NCI-H1417 (cell line): ENCODE measurements around the gene MYRIP.
A peak's percentile ranks its signal among the peaks of the same experiment; 100 is the strongest.
"Not testable (repeated sequence)": the region's sequence is repeated elsewhere in the genome, so short reads cannot be mapped to it uniquely, and the experiment has no call there.

Experiments used
- DNase-seq, 3 experiments: peaks; one replicate each; lab custom pipeline; 2025; lab: John Stamatoyannopoulos, UW

Gene MYRIP

GRCh38 chr3:39809181-39809994, at the start of gene MYRIP:
MYRIP (plus strand) TSS chr3:39809609; CDS start chr3:39900817, 91,208 bp downstream.
- peak; percentile 84 to 85 (median 84) for DNase-seq

- DNase-seq, result no peak
Measured at GRCh38 chr3:39760325-39760724, 49.1 kb upstream of the MYRIP start.

- DNase-seq, result no peak
Measured at GRCh38 chr3:39762537-39763070, 46.8 kb upstream of the MYRIP start.

GRCh38 chr3:39763390-39763789, 46.0 kb upstream of the MYRIP start:
- no peak for DNase-seq

DNA sequence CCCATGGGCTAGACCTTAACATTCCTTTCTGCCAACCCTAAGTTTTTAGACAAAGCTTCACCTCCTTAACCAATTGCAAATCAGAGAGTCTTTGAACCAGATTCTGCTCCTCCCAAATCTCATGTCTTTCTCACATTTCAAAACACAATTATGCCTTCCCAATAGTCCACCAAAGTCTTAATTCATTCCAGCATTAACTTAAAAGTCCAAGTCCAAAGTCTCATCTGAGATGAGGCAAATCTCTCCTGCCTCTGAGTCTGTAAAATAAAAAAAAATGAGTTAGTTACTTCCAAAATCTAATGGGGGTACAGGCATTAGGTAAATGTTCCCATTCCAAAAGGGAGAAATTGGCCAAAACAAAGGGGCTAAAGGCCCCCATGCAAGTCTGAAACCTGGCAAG, 43.8 kb upstream of the MYRIP start:
- DNase-seq, result no peak

GRCh38 chr3:39766433-39766832, 43.0 kb upstream of the MYRIP start:
- no peak for DNase-seq

GRCh38 chr3:39766909-39767308, 42.5 kb upstream of the MYRIP start:
- DNase-seq, result not testable (repeated sequence)

GRCh38 chr3:39778168-39778567, 31.2 kb upstream of the MYRIP start:
- not testable (repeated sequence) for DNase-seq

DNA sequence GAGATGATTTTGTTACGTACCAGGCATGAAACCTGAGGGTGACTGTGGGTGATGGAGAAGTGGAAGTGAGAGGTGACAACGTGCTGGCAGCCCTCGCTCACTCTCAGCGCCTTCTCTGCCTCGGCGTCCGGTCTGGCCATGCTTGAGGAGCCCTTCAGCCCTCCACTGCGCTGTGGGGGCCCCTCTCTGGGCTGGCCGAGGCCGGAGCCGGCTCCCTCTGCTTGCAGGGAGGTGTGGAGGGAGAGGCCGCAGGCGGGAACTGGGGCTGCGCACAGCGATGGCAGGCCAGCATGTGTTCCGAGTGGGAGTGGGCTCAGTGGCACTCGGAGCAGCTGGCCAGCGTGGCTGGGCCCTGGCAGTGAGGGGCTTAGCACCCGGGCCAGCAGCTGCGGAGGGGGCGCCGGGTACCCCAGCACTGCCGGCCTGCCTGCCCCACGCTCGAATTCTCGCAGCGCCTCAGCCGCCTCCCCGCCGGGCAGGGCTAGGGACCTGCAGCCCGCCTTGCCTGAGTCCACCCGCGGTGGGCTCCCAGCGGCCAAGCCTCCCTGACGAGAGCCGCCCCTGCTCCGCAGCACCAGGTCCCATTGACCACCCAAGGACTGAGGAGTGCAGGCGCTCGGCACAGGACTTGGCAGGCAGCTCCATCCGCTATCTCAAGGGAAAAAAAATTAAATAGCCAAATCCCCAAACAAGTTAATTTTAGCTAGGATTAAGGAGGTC, 29.7 kb upstream of the MYRIP start:
- DNase-seq, result no peak

- DNase-seq, result no peak
Measured at GRCh38 chr3:39780352-39780751, 29.1 kb upstream of the MYRIP start.

GRCh38 chr3:39781025-39781424, 28.4 kb upstream of the MYRIP start:
- DNase-seq, result no peak

GRCh38 chr3:39781632-39782031, 27.8 kb upstream of the MYRIP start:
- no peak for DNase-seq

DNA sequence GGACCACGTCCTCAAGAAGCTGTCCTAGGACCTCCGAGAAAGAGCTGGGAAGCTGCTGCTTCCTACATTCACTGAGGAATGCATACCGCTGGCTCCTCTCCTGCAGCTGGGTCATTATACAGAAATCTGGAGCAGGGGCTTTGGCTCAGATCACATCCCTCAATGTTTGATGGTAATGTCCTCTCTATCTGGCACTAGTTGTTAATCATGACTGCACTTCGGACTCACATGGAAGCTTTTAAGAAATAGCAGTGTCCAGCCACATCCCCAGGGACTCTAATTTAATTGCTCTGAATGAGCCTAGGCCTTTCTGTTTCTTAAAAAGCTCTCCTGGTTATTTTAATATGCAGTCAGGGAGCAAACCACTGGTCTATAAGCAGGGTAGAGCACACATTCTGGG, 25.7 kb upstream of the MYRIP start:
- DNase-seq, result peak in 2 of 3 experiments; percentile 16 to 50

DNA sequence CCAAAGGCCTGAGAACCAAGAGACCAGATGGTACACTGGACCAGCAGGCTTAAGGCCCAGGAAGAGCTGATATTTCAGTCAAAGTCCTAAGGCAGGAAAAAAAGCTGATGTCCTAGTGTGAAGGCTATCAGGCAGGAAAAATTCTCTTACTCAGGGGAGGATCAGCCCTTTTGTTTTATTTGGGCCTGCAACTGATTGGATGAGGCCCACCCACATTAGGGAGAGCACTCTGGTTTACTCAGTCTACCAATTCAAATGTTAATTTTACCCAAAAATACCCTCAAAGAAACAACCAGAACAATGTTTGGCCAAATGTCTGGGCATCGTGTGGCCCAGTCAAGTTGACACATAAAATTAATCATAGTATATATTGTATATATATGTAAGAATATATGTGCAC, 24.5 kb upstream of the MYRIP start:
- DNase-seq, result no peak

DNA sequence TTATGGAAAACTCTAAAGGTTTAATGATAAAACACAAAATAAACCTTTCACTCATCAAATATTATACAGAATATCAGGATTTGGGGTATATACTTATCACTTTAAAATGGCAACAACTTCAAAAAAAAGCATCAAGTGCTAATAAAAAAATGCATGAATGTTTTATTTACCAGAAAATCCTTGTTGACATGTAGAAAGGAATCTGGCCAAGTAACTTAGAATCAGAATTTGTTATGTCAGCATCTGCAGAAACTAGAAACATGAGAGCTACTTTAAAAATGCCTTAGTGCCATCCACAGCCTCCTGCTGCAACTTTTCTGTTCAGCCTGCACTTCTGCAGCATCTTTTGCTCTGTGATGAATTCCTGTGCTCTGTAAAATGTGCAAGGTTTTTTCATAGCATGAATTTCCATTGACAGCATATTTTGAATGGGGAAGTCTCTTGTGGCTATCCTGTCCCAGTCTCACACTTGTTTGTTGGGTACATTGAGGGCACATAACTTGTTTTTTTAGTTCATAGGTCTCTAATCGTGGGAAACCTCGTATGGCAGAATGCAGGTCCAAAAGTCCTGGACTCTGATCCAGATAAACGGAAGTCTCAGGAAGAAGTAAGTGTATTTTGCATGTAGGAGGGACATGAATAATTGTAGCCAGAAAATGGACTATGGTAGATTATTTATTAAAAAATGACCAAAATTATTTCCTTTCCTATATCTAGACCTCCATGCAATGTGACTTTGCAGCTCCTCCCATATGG, 21.1 kb upstream of the MYRIP start:
- DNase-seq, result no peak

- DNase-seq, result no peak
Measured at GRCh38 chr3:39791603-39792002, 17.8 kb upstream of the MYRIP start.

GRCh38 chr3:39794880-39795279, 14.5 kb upstream of the MYRIP start:
- no peak for DNase-seq

- no peak for DNase-seq
Measured at GRCh38 chr3:39801216-39801615, 8.2 kb upstream of the MYRIP start.

DNA sequence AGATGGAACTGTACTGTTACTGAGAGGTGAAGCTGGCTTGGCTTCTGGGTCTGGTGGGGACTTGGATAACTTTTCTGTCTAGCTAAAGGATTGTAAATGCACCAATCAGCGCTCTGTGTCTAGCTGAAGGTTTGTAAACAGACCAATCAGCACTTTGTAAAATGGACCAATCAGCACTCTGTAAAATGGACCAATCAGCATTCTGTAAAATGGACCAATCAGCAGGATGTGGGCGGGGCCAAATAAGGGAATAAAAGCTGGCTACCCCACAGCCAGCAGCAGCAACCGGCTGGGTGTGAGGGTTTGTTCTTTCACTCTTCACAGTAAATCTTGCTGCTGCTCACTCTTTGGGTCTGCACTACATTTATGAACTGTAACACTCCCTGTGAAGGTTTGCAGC, 6.9 kb upstream of the MYRIP start:
- not testable (repeated sequence) for DNase-seq

DNA sequence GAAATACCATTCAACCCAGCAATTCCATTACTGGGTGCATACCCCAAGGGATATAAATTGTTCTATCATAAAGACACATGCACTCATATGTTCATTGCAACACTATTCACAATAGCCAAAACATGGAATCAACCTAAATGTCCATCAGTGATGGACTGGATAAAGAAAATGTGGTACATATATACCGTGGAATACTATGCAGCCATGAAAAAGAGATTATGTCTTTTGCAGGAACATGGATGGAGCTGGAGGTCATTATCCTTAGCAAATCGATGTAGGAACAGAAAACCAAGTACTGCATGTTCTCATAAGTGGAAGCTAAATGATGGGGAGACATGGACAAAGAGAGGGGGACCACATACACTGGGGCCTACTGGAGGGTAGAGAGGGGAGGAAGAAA, 5.5 kb upstream of the MYRIP start:
- no peak for DNase-seq

- DNase-seq, result no peak
Measured at GRCh38 chr3:39804951-39805350, 4.5 kb upstream of the MYRIP start.

GRCh38 chr3:39805650-39806049, 3.8 kb upstream of the MYRIP start:
- no peak for DNase-seq
